CD4-positive, alpha-beta T cell (primary cell): ENCODE measurements around the gene DYRK1A. TPM values are rescaled to one million over a fixed set of nuclear protein-coding genes. Genes with fewer than 3 reads are reported as not detected.

Source experiments
- ATAC-seq: fragments of 200-7000 bp; cut with Tn5 transposase; one replicate; pipeline ENCODE4 v1.10.0; 2022; ENCODE audit warnings: mild to moderate bottlenecking; ENCODE audit not compliant: poor library complexity
- CTCF ChIA-PET: fragments of 350-600 bp; sonication (Branson Sonifier 250); formaldehyde crosslinking; loops from one replicate; lab custom pipeline; 2021; ENCODE audit warnings: antibody characterized with exemption, inconsistent platforms; lab: Charles Lee
- POLR2A ChIA-PET: fragments of 350-600 bp; sonication (Branson Sonifier 250); formaldehyde crosslinking; loops from one replicate; lab custom pipeline; 2021; ENCODE audit warnings: antibody characterized with exemption, inconsistent platforms; lab: Charles Lee
- DNase-seq, 14 experiments: peaks; one replicate each; pipeline ENCODE4 v3.0.0-alpha.2; 2013 to 2020; ENCODE audit warnings: mixed read lengths in 2 of 14
- H3K27ac ChIP-seq, 2 donors: one replicate each; pipeline versions ENCODE4 v1.5.1 to v1.7.0; 2013; ENCODE audit warnings: low read length in 2 of 2, low read depth in 1 of 2, mild to moderate bottlenecking in 1 of 2
- H3K27me3 ChIP-seq, 2 experiments: 1 replicate in 1 of 2; 2 replicates in 1 of 2; pipeline versions ENCODE4 v1.6.1 to v1.7.0; 2013; ENCODE audit warnings: low read length in 2 of 2, control low read depth in 1 of 2, mild to moderate bottlenecking in 1 of 2, moderate library complexity in 1 of 2; ENCODE audit not compliant: insufficient read depth in 2 of 2, control insufficient read depth in 1 of 2
- H3K36me3 ChIP-seq: one replicate; pipeline ENCODE4 v1.6.1; 2013; ENCODE audit warnings: low read length, control low read depth; ENCODE audit not compliant: insufficient read depth
- H3K4me1 ChIP-seq: one replicate; pipeline ENCODE4 v1.6.1; 2013; ENCODE audit warnings: low read length, control low read depth; ENCODE audit not compliant: insufficient read depth
- H3K4me3 ChIP-seq: one replicate; pipeline ENCODE4 v1.5.1; 2013; ENCODE audit warnings: mild to moderate bottlenecking, low read length, moderate library complexity
- H3K9me3 ChIP-seq, 2 experiments: 1 replicate in 1 of 2; 2 replicates in 1 of 2; pipeline versions ENCODE4 v1.6.1 to v1.7.0; 2013; ENCODE audit warnings: low read length in 2 of 2, mild to moderate bottlenecking in 2 of 2, control low read depth in 1 of 2, moderate library complexity in 1 of 2; ENCODE audit not compliant: control insufficient read depth in 1 of 2, insufficient read depth in 1 of 2
- H3K27ac Mint-ChIP-seq: one replicate; pipeline ENCODE4 v1.8.0; 2020; ENCODE audit warnings: mixed read lengths
- H3K27me3 Mint-ChIP-seq: one replicate; pipeline ENCODE4 v1.8.0; 2021; ENCODE audit warnings: mixed read lengths
- H3K36me3 Mint-ChIP-seq: one replicate; pipeline ENCODE4 v1.8.0; 2021; ENCODE audit warnings: low read depth, mixed read lengths
- H3K4me1 Mint-ChIP-seq: one replicate; pipeline ENCODE4 v1.8.0; 2021; ENCODE audit warnings: low read depth, mixed read lengths
- H3K4me3 Mint-ChIP-seq: one replicate; pipeline ENCODE4 v1.8.0; 2020; ENCODE audit warnings: mild to moderate bottlenecking, mixed read lengths
- H3K9me3 Mint-ChIP-seq: one replicate; pipeline ENCODE4 v1.8.0; 2020; ENCODE audit warnings: mixed read lengths
- CTCF ChIP-seq: fragments of 200-600 bp; IDR thresholded peaks from one replicate; pipeline ENCODE4 v1.8.0; 2022; ENCODE audit warnings: antibody characterized with exemption, mild to moderate bottlenecking
- intact Hi-C, 2 experiments: fragments of 100-400 bp; cut with DNase I in 1 of 2; cut with micrococcal nuclease in 1 of 2; formaldehyde crosslinking; loops; one replicate each; pipeline versions ENCODE4 v1.15.1 to v1.9.0; 2023 to 2025; cut with DNase I, micrococcal nuclease
- total RNA-seq, 174 experiments: library from RNA in 2 of 174; stranded (reverse) in 2 of 174; gene quantifications; one replicate each; pipeline ENCODE4 v1.2.3 and lab custom pipeline; 2021 to 2026

DYRK1A gene
- total RNA-seq, 2 experiments from 2014 or later, result 135 to 145 TPM

- Histone ChIP-seq H3K4me1 (no peaks in the 10 kb centered on the region), H3K4me3 (no peak overlapping the region), H3K27ac (no peak overlapping the region), H3K27me3 (no peaks in the 10 kb centered on the region), H3K9me3 (no peaks in the 10 kb centered on the region), H3K36me3 (no peaks in the 10 kb centered on the region)
- Mint-ChIP-seq H3K9me3 (no peaks in the 10 kb centered on the region), H3K4me3 (no peak overlapping the region), H3K4me1 (no peaks in the 10 kb centered on the region), H3K36me3 (no peaks in the 10 kb centered on the region), H3K27ac (no peak overlapping the region), H3K27me3 (peaks cover 4% of the 10 kb centered on the region)
- ATAC-seq, result no peak
- intact Hi-C loops, result no loop called here
- TF ChIP-seq CTCF, result no peak
- POLR2A ChIA-PET, result no interaction called here
- no peak for DNase-seq
- CTCF ChIA-PET, result no interaction called here
Observed at GRCh38 chr21:37571442-37571841, 204.9 kb downstream of the DYRK1A start.

- ChIA-PET CTCF (no interaction called here), POLR2A (no interaction called here)
- H3K4me3 Mint-ChIP-seq, result no peak overlapping the region
- DNase-seq (no peak), ATAC-seq (no peak)
- H3K9me3 Mint-ChIP-seq, result peaks cover 4% of the 10 kb centered on the region
- Histone ChIP-seq H3K36me3 (no peaks in the 10 kb centered on the region), H3K9me3 (peaks cover 5 to 13% of the 10 kb centered on the region in 2 experiments), H3K4me1 (no peaks in the 10 kb centered on the region), H3K27me3 (no peaks in the 10 kb centered on the region), H3K4me3 (no peak overlapping the region), H3K27ac (no peak overlapping the region)
- H3K4me1 Mint-ChIP-seq, result no peaks in the 10 kb centered on the region
- no peak for TF ChIP-seq CTCF
- no peaks in the 10 kb centered on the region for H3K36me3 Mint-ChIP-seq
- no peak overlapping the region for H3K27ac Mint-ChIP-seq
- intact Hi-C loops, result no loop called here
- H3K27me3 Mint-ChIP-seq, result peaks cover 4% of the 10 kb centered on the region
Observed at GRCh38 chr21:37574316-37574715, 207.7 kb downstream of the DYRK1A start.

GRCh38 chr21:37574751-37575150, 208.2 kb downstream of the DYRK1A start:
- no peaks in the 10 kb centered on the region for H3K27me3 ChIP-seq
- CTCF ChIA-PET, result no interaction called here

More at GRCh38 chr21:37574751-37575150, 208.2 kb downstream of the DYRK1A start:
- H3K36me3 Mint-ChIP-seq, result no peaks in the 10 kb centered on the region
- no peaks in the 10 kb centered on the region for H3K4me1 Mint-ChIP-seq
- intact Hi-C loops, result no loop called here
- Histone ChIP-seq H3K4me1 (no peaks in the 10 kb centered on the region), H3K4me3 (no peak overlapping the region), H3K9me3 (peaks cover 5 to 17% of the 10 kb centered on the region in 2 experiments), H3K36me3 (no peaks in the 10 kb centered on the region), H3K27ac (no peak overlapping the region)
- POLR2A ChIA-PET, result no interaction called here
- no peak for ATAC-seq
- H3K27me3 Mint-ChIP-seq, result peaks cover 4% of the 10 kb centered on the region
- H3K9me3 Mint-ChIP-seq, result peaks cover 8% of the 10 kb centered on the region
- no peak overlapping the region for H3K4me3 Mint-ChIP-seq
- no peak overlapping the region for H3K27ac Mint-ChIP-seq
- no peak for TF ChIP-seq CTCF
- no peak for DNase-seq
